GM10266 (cell line): ENCODE data around the gene PCNX1.
"Not testable (repeated sequence)": the region's sequence is repeated elsewhere in the genome, so short reads cannot be mapped to it uniquely, and the experiment has no call there.

Source experiments
- DNase-seq: peaks from one replicate; pipeline ENCODE4 v3.0.0; 2012; ENCODE audit errors: extremely low spot score
- TF ChIP-seq, protein P1 (sequence below): IDR thresholded peaks from 2 replicates; pipeline ENCODE4 v1.5.1; 2012; ENCODE audit warnings: mild to moderate bottlenecking, low read depth; ENCODE audit not compliant: control insufficient read depth, insufficient read depth; ENCODE audit errors: missing control alignments

Gene PCNX1

GRCh38 chr14:70907176-70907995, at the start of gene PCNX1:
TSS of gene PCNX1 (plus strand) at chr14:70907459. CDS start at chr14:70907851, 392 bp downstream.
- peak; percentile 96 for DNase-seq
- TF ChIP-seq, protein P1, sequence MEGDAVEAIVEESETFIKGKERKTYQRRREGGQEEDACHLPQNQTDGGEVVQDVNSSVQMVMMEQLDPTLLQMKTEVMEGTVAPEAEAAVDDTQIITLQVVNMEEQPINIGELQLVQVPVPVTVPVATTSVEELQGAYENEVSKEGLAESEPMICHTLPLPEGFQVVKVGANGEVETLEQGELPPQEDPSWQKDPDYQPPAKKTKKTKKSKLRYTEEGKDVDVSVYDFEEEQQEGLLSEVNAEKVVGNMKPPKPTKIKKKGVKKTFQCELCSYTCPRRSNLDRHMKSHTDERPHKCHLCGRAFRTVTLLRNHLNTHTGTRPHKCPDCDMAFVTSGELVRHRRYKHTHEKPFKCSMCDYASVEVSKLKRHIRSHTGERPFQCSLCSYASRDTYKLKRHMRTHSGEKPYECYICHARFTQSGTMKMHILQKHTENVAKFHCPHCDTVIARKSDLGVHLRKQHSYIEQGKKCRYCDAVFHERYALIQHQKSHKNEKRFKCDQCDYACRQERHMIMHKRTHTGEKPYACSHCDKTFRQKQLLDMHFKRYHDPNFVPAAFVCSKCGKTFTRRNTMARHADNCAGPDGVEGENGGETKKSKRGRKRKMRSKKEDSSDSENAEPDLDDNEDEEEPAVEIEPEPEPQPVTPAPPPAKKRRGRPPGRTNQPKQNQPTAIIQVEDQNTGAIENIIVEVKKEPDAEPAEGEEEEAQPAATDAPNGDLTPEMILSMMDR, result peak; percentile 87

DNA sequence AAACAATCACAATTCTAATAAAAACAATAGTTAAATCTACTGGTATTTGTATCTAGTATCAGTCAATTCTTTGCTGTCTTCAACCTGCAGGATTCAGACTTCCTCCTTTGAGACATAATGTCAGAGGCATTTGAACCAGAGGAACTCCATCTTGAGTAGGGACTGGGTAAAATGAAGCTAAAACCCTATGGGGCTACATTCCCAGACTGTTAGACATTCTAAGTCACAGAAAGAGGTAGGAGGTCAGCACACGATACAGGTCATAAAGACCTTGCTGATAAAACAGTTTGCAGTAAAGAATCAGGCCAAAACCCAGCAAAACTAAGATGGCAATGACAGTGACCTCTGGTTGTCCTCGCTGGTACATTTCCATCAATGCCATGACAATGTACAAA, 49.8 kb upstream of the PCNX1 start:
- TF ChIP-seq, protein P1, result no peak
- DNase-seq, result no peak

DNA sequence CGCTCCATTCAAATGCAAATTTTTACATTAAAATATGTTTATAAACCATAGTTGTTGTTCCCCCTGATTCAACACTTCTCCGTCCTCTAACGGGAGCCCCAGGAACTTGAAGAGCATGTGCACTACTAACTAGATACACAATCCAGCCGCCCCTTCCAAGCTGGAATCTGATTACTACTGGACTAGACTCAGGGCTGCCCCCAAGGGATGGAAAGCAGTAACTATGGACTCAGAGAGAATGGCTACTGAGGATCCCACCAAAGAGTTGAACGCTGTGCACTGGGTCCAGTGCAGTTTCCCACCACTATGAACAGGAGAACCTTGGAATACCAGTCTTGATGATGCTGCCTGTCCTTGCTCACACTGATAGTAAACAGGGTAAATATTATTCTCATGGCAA, 48.6 kb upstream of the PCNX1 start:
- no peak for DNase-seq
- TF ChIP-seq, protein P1, result no peak

DNA sequence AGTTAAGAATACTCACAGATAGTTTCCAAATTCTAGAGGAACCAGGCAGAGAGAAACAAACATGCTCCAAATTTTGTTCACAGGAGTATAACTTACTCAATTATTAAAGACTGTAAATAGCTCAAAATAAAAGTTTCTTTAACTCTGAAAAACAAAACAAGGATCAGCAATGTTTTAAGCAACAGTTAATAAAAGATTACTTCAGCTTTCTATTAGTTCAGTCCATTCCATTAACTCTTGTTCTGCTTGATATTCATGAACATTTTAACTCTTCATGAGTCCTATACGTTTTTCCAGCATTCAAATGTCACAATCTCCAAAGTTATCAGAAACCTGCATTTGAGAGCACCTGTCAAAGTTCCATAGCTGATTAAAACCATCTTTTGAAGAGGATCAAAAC, 40.3 kb upstream of the PCNX1 start:
- not testable (repeated sequence) for DNase-seq

DNA sequence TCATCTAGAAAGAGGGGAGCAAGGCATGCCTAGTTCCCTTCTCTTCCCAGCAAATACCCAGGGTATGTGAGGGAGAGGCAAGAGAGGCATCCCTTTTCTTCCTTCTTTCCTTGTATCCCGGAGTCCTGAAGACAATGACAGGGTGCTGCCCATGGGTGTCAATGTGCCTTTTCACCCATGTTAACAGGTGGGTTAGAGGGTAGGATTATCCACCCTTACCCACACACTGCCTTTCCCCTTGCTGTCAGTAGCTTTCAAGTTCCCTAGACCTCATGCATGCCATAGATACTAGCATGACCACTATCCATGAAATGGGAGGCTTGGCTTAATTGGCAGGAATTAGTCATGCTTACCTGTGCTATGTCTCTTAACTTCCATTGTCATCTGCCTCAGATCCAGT, 36.3 kb upstream of the PCNX1 start:
- TF ChIP-seq, protein P1, result no peak
- DNase-seq, result no peak

- TF ChIP-seq, protein P1, result no peak
- peak; percentile 55 for DNase-seq
Observed at GRCh38 chr14:70871863-70872677, 35.2 kb upstream of the PCNX1 start.

- no peak for DNase-seq
- TF ChIP-seq, protein P1, result no peak
Observed at GRCh38 chr14:70872678-70873020, 34.6 kb upstream of the PCNX1 start.

DNA sequence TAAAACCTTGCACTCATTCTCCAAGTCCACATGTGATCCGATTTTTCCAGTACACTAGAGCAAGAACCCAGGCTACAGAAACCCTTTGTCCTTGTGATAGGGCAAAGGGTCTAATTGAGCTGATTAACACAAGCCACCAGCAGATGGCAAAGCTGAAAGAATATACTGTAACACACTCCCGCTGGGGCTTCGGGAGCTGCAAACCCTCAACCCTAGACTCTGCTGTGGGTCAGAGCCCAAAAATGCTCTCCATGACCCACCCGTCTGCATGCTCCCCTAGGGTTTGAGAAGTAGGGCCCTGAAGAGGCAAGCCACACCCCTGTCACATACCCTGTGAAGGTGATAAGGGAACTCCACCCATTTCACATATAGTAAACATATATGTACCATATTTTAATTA, 33.6 kb upstream of the PCNX1 start:
- TF ChIP-seq, protein P1, result no peak
- DNase-seq, result no peak

GRCh38 chr14:70875811-70876460, 31.3 kb upstream of the PCNX1 start:
- not testable (repeated sequence) for DNase-seq
